Measurements from ENCODE around the gene LMAN1L.

DNA sequence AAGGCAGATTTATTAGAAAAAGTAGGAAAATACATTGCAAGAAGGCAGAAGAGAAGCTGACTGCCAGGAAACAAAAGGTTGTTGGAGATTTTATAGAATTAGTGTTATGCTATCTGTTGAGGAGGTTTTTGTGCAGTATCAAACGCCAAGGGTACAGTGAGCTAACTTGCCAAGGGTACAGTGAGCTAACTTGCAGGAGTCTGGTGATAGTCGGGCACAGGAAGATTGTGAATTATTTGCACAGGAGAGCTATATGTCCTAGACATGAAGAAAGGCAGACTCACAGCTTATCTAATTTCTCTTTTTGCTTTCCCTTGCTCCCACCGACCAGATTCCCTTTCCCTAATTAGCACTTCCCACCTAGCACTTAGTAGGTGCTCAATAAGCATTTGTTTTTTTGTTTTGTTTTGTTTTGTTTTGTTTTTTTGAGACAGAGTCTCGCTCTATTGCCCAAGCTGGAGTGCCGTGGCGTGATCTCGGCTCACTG is 33.4 kb upstream of the LMAN1L start:
- TF ChIP-seq, protein P1, sequence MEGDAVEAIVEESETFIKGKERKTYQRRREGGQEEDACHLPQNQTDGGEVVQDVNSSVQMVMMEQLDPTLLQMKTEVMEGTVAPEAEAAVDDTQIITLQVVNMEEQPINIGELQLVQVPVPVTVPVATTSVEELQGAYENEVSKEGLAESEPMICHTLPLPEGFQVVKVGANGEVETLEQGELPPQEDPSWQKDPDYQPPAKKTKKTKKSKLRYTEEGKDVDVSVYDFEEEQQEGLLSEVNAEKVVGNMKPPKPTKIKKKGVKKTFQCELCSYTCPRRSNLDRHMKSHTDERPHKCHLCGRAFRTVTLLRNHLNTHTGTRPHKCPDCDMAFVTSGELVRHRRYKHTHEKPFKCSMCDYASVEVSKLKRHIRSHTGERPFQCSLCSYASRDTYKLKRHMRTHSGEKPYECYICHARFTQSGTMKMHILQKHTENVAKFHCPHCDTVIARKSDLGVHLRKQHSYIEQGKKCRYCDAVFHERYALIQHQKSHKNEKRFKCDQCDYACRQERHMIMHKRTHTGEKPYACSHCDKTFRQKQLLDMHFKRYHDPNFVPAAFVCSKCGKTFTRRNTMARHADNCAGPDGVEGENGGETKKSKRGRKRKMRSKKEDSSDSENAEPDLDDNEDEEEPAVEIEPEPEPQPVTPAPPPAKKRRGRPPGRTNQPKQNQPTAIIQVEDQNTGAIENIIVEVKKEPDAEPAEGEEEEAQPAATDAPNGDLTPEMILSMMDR (IDR thresholded peaks at IDR 0.05) = no peak
- TF ChIP-seq POLR2A (IDR thresholded peaks at IDR 0.05) = no peak

Data from thyroid gland (tissue), 4 donors.